ENCODE data around the gene MOCS2.

DNA sequence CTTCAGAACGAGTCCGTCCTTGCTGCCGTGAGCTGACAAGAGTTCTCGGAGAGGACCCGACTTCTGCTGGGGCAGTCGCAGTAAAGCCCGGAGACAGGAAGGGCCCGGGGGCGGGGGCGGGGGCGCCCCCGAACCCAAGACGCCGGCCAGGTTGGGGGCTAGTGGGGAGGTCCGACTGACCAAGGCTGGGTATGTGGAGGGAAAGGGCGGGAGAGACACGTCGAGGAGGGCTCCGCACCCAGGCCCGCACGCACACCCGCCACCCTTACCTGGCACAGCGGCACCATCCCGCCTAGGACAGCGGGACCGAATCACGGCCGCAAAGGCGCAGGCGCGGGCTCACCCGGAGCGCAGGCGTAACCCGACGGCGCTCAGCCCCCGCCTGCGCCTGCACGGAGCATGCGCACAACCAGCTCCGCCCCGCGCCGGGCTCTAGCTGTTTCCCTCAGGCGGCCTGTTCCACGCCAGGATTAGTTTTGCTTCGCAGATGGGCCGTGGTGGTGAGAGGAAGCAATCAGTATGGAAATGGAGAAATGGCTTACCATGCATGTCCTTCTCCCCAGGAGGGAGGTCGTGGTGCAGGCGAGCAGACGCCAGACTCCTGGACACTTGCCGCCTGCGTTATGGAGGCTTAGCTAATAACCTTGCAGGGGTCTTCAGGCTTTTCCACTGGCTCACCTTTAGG, at the start of gene MOCS2:
- no peak for TF ChIP-seq ZC3H11A (IDR thresholded peaks at IDR 0.05)
- peak; percentile 78 to 80; a peak in 3 of 5 replicates for TF ChIP-seq JUN (IDR thresholded peaks at IDR 0.05)
- TF ChIP-seq EP300 (IDR thresholded peaks at IDR 0.05): no peak
- no peak for TF ChIP-seq RCOR1 (IDR thresholded peaks at IDR 0.05; ENCODE audit: low read depth, low read length)
- TF ChIP-seq FOSL2 (IDR thresholded peaks at IDR 0.05): no peak
- TF ChIP-seq FOSL2 (CRISPR knock-in tag; IDR thresholded peaks at IDR 0.05): no peak
- no peak for TF ChIP-seq RFX5 (IDR thresholded peaks at IDR 0.05)

Measured in A549 (cell line).